Stimulated activated CD4-positive, alpha-beta T cell treated with anti-CD3 and anti-CD28 coated beads, Interleukin-15, amount 100 ng/mL, for 24 hours (primary cell): ENCODE results near the gene SOX15.
"Not testable (repeated sequence)": the region's sequence is repeated elsewhere in the genome, so short reads cannot be mapped to it uniquely, and the experiment has no call there.

Experiments used
- DNase-seq: peaks from one replicate; pipeline ENCODE4 v3.0.0-alpha.2; 2020

The SOX15 gene

GRCh38 chr17:7606280-7606679, 16.4 kb upstream of the SOX15 start:
- DNase-seq, result no peak

GRCh38 chr17:7597561-7597960, 7.7 kb upstream of the SOX15 start:
- DNase-seq, result not testable (repeated sequence)

GRCh38 chr17:7593296-7593695, 3.4 kb upstream of the SOX15 start:
- no peak for DNase-seq

- DNase-seq, result no peak
These were observed 2.6 kb upstream of the SOX15 start for GRCh38 chr17:7592422-7593021.

GRCh38 chr17:7591596-7591995, 1.7 kb upstream of the SOX15 start:
- DNase-seq, result no peak

GRCh38 chr17:7590743-7591142, 849 bp upstream of the SOX15 start:
- DNase-seq, result no peak

- DNase-seq, result peak; percentile 75
These were observed 558 bp downstream of the SOX15 start for GRCh38 chr17:7589204-7589868.

GRCh38 chr17:7588553-7589203, 1.2 kb downstream of the SOX15 start:
- no peak for DNase-seq

- no peak for DNase-seq
These were observed 2.3 kb downstream of the SOX15 start for GRCh38 chr17:7587420-7588151.

- DNase-seq, result no peak
These were observed 3.0 kb downstream of the SOX15 start for GRCh38 chr17:7586673-7587419.

GRCh38 chr17:7583253-7584109, 6.4 kb downstream of the SOX15 start, which contains the start of gene MPDU1:
Gene MPDU1, plus strand, starts transcription at chr17:7583852. Its CDS starts 11 bp downstream, at chr17:7583863.
- peak; percentile 96 for DNase-seq

- DNase-seq, result no peak
These were observed 7.3 kb downstream of the SOX15 start for GRCh38 chr17:7582396-7583252.

- DNase-seq, result no peak
These were observed 9.0 kb downstream of the SOX15 start for GRCh38 chr17:7580604-7581575.

- DNase-seq, result peak; percentile 71
These were observed 9.9 kb downstream of the SOX15 start for GRCh38 chr17:7579834-7580603.

GRCh38 chr17:7579001-7579833, 10.7 kb downstream of the SOX15 start, which contains the start of gene CD68:
Gene CD68, plus strand, starts transcription at chr17:7579638. Its CDS starts 40 bp downstream, at chr17:7579678.
- DNase-seq, result peak; percentile 85

GRCh38 chr17:7577327-7578199, 12.3 kb downstream of the SOX15 start:
- no peak for DNase-seq
